HCT116 (cell line): Measurements from ENCODE around the gene SH3BP1. TPM values are rescaled to one million over a fixed set of nuclear protein-coding genes. Genes with fewer than 3 reads are reported as not detected.
"Not testable (repeated sequence)": the region's sequence is repeated elsewhere in the genome, so short reads cannot be mapped to it uniquely, and the experiment has no call there.

ENCODE experiments used
- ATAC-seq: fragments of 200-7000 bp; cut with Tn5 transposase; 2 replicates; pipeline ENCODE4 v1.9.1; 2020; ENCODE audit warnings: mild to moderate bottlenecking, moderate library complexity
- BruUV-seq: library from RNA; stranded (reverse); fragments of 400-500 nt; replicated peaks from 2 replicates; lab custom pipeline; 2021; lab: Mats Ljungman, UMichigan
- CTCF ChIA-PET: fragments of 300-600 bp; sonication (Branson Sonifier 250); formaldehyde crosslinking; loops from one replicate; lab custom pipeline; 2021; ENCODE audit warnings: antibody characterized with exemption; lab: Charles Lee
- POLR2A ChIA-PET: fragments of 300-600, 350-600 bp; sonication (Branson Sonifier 250); formaldehyde crosslinking; loops from one replicate; lab custom pipeline; 2021; ENCODE audit warnings: antibody characterized with exemption; lab: Charles Lee
- RAD21 ChIA-PET, 2 experiments: fragments of 300-600 bp; sonication (Branson Sonifier 250); formaldehyde crosslinking; loops; one replicate each; lab custom pipeline; 2023; ENCODE audit warnings: low total read pairs in 2 of 2; ENCODE audit not compliant: uncharacterized antibody in 2 of 2, unreplicated experiment in 2 of 2, low non-redundant PET in 1 of 2; lab: Charles Lee
- DNase-seq: peaks from one replicate; pipeline ENCODE4 v3.0.0-alpha.2; 2010; ENCODE audit warnings: low read depth, low spot score
- H2AFZ ChIP-seq: fragments of 200-600 bp; shearing (Covaris generic), sonication (generic); 2 replicates; pipeline ENCODE4 v1.6.1; 2017; ENCODE audit warnings: low read depth, mixed run types, mixed read lengths, antibody characterized with exemption, low read length; ENCODE audit not compliant: poor library complexity, severe bottlenecking
- H3K27ac ChIP-seq: 2 replicates; pipeline ENCODE4 v1.5.1; 2012; ENCODE audit warnings: low read depth, low read length
- H3K27me3 ChIP-seq: fragments of 200-600 bp; sonication (generic); 2 replicates; pipeline ENCODE4 v1.6.1; 2016; ENCODE audit warnings: mixed run types, low read length, mixed read lengths; ENCODE audit not compliant: insufficient read depth
- H3K36me3 ChIP-seq, 2 experiments: fragments of 200-500 bp in 1 of 2; fragments of 200-600 bp in 1 of 2; sonication (Bioruptor generic) in 1 of 2; sonication (generic) in 1 of 2; 2 replicates each; pipeline versions ENCODE4 v1.5.1 to v1.6.1; 2014 to 2016; ENCODE audit warnings: low read length in 2 of 2, inconsistent platforms in 1 of 2, mixed read lengths in 1 of 2, mixed run types in 1 of 2; ENCODE audit not compliant: insufficient read depth in 2 of 2, control insufficient read depth in 1 of 2
- H3K4me1 ChIP-seq, 2 experiments: fragments of 200-600 bp in 1 of 2; sonication (generic) in 1 of 2; 2 replicates each; pipeline versions ENCODE4 v1.5.1 to v1.6.1; 2012 to 2017; ENCODE audit warnings: low read length in 2 of 2, inconsistent platforms in 1 of 2, mild to moderate bottlenecking in 1 of 2, mixed read lengths in 1 of 2, mixed run types in 1 of 2, moderate library complexity in 1 of 2; ENCODE audit not compliant: insufficient read depth in 2 of 2, control insufficient read depth in 1 of 2
- H3K4me2 ChIP-seq: fragments of 200-600 bp; sonication (generic); 2 replicates; pipeline ENCODE4 v1.6.1; 2017; ENCODE audit warnings: mixed run types, low read length, mixed read lengths
- H3K4me3 ChIP-seq, 2 experiments: fragments of 200-600 bp in 1 of 2; sonication (generic) in 1 of 2; replicated peaks in 1 of 2; 2 replicates each; pipeline ENCODE4 v1.5.1; 2011 to 2016; ENCODE audit warnings: low read length in 2 of 2, control low read depth in 1 of 2, low read depth in 1 of 2, mild to moderate bottlenecking in 1 of 2, mixed read lengths in 1 of 2, mixed run types in 1 of 2
- H3K79me2 ChIP-seq: fragments of 200-600 bp; sonication (generic); 2 replicates; pipeline ENCODE4 v1.6.1; 2017; ENCODE audit warnings: mild to moderate bottlenecking, mixed run types, low read length, moderate library complexity, mixed read lengths; ENCODE audit not compliant: insufficient read depth
- H3K9ac ChIP-seq: fragments of 200-600 bp; sonication (generic); 2 replicates; pipeline ENCODE4 v1.6.1; 2016; ENCODE audit warnings: low read length, mixed read lengths
- H3K9me2 ChIP-seq: fragments of 200-600 bp; sonication (generic), shearing (Covaris generic); 2 replicates; pipeline ENCODE4 v1.6.1; 2017; ENCODE audit warnings: mixed run types, mild to moderate bottlenecking, moderate library complexity; ENCODE audit not compliant: insufficient read depth
- H3K9me3 ChIP-seq, 2 experiments: fragments of 200-500 bp in 1 of 2; fragments of 200-600 bp in 1 of 2; sonication (Bioruptor generic) in 1 of 2; sonication (generic) in 1 of 2; 2 replicates each; pipeline ENCODE4 v1.6.1; 2014 to 2017; ENCODE audit warnings: low read length in 2 of 2, mixed read lengths in 2 of 2, inconsistent platforms in 1 of 2, low read depth in 1 of 2, mild to moderate bottlenecking in 1 of 2, mixed run types in 1 of 2, moderate library complexity in 1 of 2; ENCODE audit not compliant: control insufficient read depth in 1 of 2, insufficient read depth in 1 of 2
- H4K20me1 ChIP-seq: fragments of 200-600 bp; sonication (generic), shearing (Covaris generic); 2 replicates; pipeline ENCODE4 v1.6.1; 2017; ENCODE audit warnings: mixed run types, mild to moderate bottlenecking, moderate library complexity; ENCODE audit not compliant: insufficient read depth
- CTCF ChIP-seq, 3 experiments: fragments of 200-600 bp in 1 of 3; sonication (generic) in 1 of 3; IDR thresholded peaks in 2 of 3; conservative IDR thresholded peaks in 1 of 3; 2 replicates each; pipeline ENCODE4 v1.5.1; 2012 to 2017; ENCODE audit warnings: low read depth in 2 of 3, low read length in 2 of 3, antibody characterized with exemption in 1 of 3, borderline replicate concordance in 1 of 3, control low read depth in 1 of 3, mild to moderate bottlenecking in 1 of 3, mixed read lengths in 1 of 3, mixed run types in 1 of 3, moderate library complexity in 1 of 3; ENCODE audit not compliant: insufficient read depth in 1 of 3
- RAD21 ChIP-seq: IDR thresholded peaks from 2 replicates; pipeline ENCODE4 v1.6.1; 2012; ENCODE audit warnings: low read depth, mild to moderate bottlenecking
- REST ChIP-seq: IDR thresholded peaks from 2 replicates; pipeline ENCODE4 v1.6.1; 2012; ENCODE audit warnings: low read depth
- SP1 ChIP-seq: IDR thresholded peaks from 2 replicates; pipeline ENCODE4 v1.6.1; 2012; ENCODE audit warnings: low read depth
- YY1 ChIP-seq: IDR thresholded peaks from 2 replicates; pipeline ENCODE4 v1.6.1; 2011; ENCODE audit warnings: low read length, low read depth, moderate library complexity, mild to moderate bottlenecking; ENCODE audit not compliant: insufficient replicate concordance; ENCODE audit errors: extremely low read depth
- intact Hi-C: fragments of 100-400 bp; cut with micrococcal nuclease; formaldehyde crosslinking; loops from 2 replicates; pipeline ENCODE4 v1.10.0; 2022
- total RNA-seq: library from RNA; stranded (reverse); gene quantifications from one replicate; pipeline ENCODE4 v1.2.1, GENCODE V29; 2021; ENCODE audit not compliant: unreplicated experiment

Gene SH3BP1
- total RNA-seq, 1 experiment from 2014 or later, result 48.4 TPM

- H3K9me2 ChIP-seq, ATAC-seq, H3K27me3 ChIP-seq, H3K9me3 ChIP-seq, H2AFZ ChIP-seq, DNase-seq, H4K20me1 ChIP-seq, BruUV-seq, H3K79me2 ChIP-seq: not testable (repeated sequence)
- ChIA-PET POLR2A (interaction anchor here (0.6 to 0.7 kb wide), 2 partner anchors 19 to 32 kb away, joined by 3 read pairs; no protein-coding TSS in a partner anchor), RAD21 (interaction anchor here in 1 of 2 experiments (0.6 kb wide), 3 partner anchors 38 to 77 kb away, joined by 3 to 4 read pairs (median 3); partner anchors contain the start of gene PDXP), CTCF (interaction anchor here (1.3 kb wide), 1 partner anchor 59 kb away, joined by 3 read pairs; no protein-coding TSS in a partner anchor)
- Histone ChIP-seq H3K4me2 (peak overlapping the region; percentile 57; the same call in 1 of the 2 replicates), H3K4me3 (peak overlapping the region in 1 of 2 experiments; percentile 25; a peak in 1 of 4 replicates), H3K9ac (peak overlapping the region; percentile 9; the same call in 1 of the 2 replicates), H3K27ac (0 out of 2 replicates have a peak overlapping the region, but pooled peaks have one; percentile 36), H3K4me1 (peaks cover 9 to 24% of the 10 kb centered on the region in 2 experiments; a peak in 3 of 4 replicates), H3K36me3 (peaks cover 2 to 16% of the 10 kb centered on the region in 2 experiments; a peak in 3 of 4 replicates)
- intact Hi-C loops, result loop anchor here (5.0 kb wide), 1 partner anchor 46 kb away; no protein-coding TSS in a partner anchor
These were observed 56.8 kb downstream of the SH3BP1 start for GRCh38 chr22:37696260-37696656.

- H3K4me3 ChIP-seq, result peak within 1 kb of the TSS; percentile 25 to 32; a peak in 3 of 4 replicates
- ATAC-seq, result peak; percentile 100
These were observed 57.4 kb downstream of the SH3BP1 start, which contains the start of gene TRIOBP for GRCh38 chr22:37696657-37697537. Gene TRIOBP, plus strand, starts transcription at chr22:37697048. Its CDS starts 4,318 bp downstream, at chr22:37701366.

More at GRCh38 chr22:37696657-37697537, 57.4 kb downstream of the SH3BP1 start, which contains the start of gene TRIOBP:
- peak; percentile 85 for DNase-seq
- no TSS peak for BruUV-seq
- intact Hi-C loops, result loop anchor here (5.0 kb wide), 1 partner anchor 45 kb away; no protein-coding TSS in a partner anchor
- H3K79me2 ChIP-seq, result no peaks in the 10 kb centered on the region
- ChIA-PET CTCF (no interaction called here), POLR2A (interaction anchor here (0.6 to 0.7 kb wide), 2 partner anchors 20 to 31 kb away, joined by 3 read pairs; no protein-coding TSS in a partner anchor)
- no peaks in the 10 kb centered on the region for H3K9me2 ChIP-seq
- peak within 1 kb of the TSS; percentile 57; the same call in 1 of the 2 replicates for H3K4me2 ChIP-seq
- peaks cover 0 to 10% of the 10 kb centered on the region in 2 experiments; a peak in 1 of 4 replicates for H3K36me3 ChIP-seq
- peak within 1 kb of the TSS; percentile 9; the same call in 1 of the 2 replicates for H3K9ac ChIP-seq
- no peak within 1 kb of the TSS for H2AFZ ChIP-seq
- peaks cover 9 to 24% of the 10 kb centered on the region in 2 experiments; a peak in 3 of 4 replicates for H3K4me1 ChIP-seq
- H3K27ac ChIP-seq, result peak within 1 kb of the TSS; percentile 36; the same call in 1 of the 2 replicates
- H4K20me1 ChIP-seq, result no peaks in the 10 kb centered on the region
- peak; percentile 26; the same call in 1 of the 2 replicates for TF ChIP-seq SP1
- peak; percentile 37; the same call in 1 of the 2 replicates for TF ChIP-seq RAD21
- no peak for TF ChIP-seq YY1
- TF ChIP-seq REST, result no peak
- peak; percentile 3 to 63 (median 47); a peak in 4 of 6 replicates for TF ChIP-seq CTCF (IDR thresholded peaks at IDR 0.05 in 2 of 3, conservative IDR thresholded peaks at IDR 0.05 in 1 of 3; ENCODE audit: borderline replicate concordance in 1 of 3, insufficient read depth in 1 of 3, low read depth in 2 of 3, low read length in 2 of 3)
- TF ChIP-seq, all 23 proteins: peak for 3
- RAD21 ChIA-PET, result no interaction called here
- H3K9me3 ChIP-seq, result no peaks in the 10 kb centered on the region
- no peaks in the 10 kb centered on the region for H3K27me3 ChIP-seq
